GM23338 (cell line): ENCODE data around the gene A3GALT2. TPM values are rescaled to one million over a fixed set of nuclear protein-coding genes. Genes with fewer than 3 reads are reported as not detected.

Source experiments
- ATAC-seq: fragments of 200-7000 bp; cut with Tn5 transposase; 3 replicates; pipeline ENCODE4 v1.9.1; 2020
- DNase-seq: peaks from one replicate; pipeline ENCODE4 v3.0.0-alpha.2; 2015; ENCODE audit warnings: low spot score
- H2AFZ ChIP-seq: fragments of 200-600 bp; sonication (generic); 2 replicates; pipeline ENCODE4 v1.8.0; 2016; ENCODE audit warnings: antibody characterized with exemption, mild to moderate bottlenecking, moderate library complexity
- H3F3A ChIP-seq: fragments of 200-600 bp; sonication (generic); replicated peaks from 2 replicates; pipeline ENCODE4 v1.8.0; 2017; ENCODE audit warnings: antibody characterized with exemption, mixed run types, low read depth
- H3K27ac ChIP-seq: fragments of 200-600 bp; sonication (generic); 2 replicates; pipeline ENCODE4 v1.6.1; 2016; ENCODE audit warnings: low read depth
- H3K27me3 ChIP-seq: fragments of 200-600 bp; sonication (generic); 2 replicates; pipeline ENCODE4 v1.8.0; 2016; ENCODE audit warnings: mild to moderate bottlenecking, mixed run types, moderate library complexity; ENCODE audit not compliant: insufficient read depth
- H3K36me3 ChIP-seq: fragments of 200-600 bp; sonication (generic); 2 replicates; pipeline ENCODE4 v1.8.0; 2016; ENCODE audit warnings: mild to moderate bottlenecking; ENCODE audit not compliant: insufficient read depth
- H3K4me1 ChIP-seq: fragments of 200-600 bp; sonication (generic); 2 replicates; pipeline ENCODE4 v1.8.0; 2016; ENCODE audit warnings: mild to moderate bottlenecking, moderate library complexity; ENCODE audit not compliant: insufficient read depth
- H3K4me2 ChIP-seq: fragments of 200-600 bp; sonication (generic); 2 replicates; pipeline ENCODE4 v1.7.1; 2017; ENCODE audit warnings: mixed run types
- H3K4me3 ChIP-seq: fragments of 200-600 bp; sonication (generic); 2 replicates; pipeline ENCODE4 v1.6.1; 2016; ENCODE audit warnings: mixed run types
- H3K79me2 ChIP-seq: fragments of 200-600 bp; sonication (generic); replicated peaks from 2 replicates; pipeline ENCODE4 v1.8.0; 2017; ENCODE audit warnings: mild to moderate bottlenecking; ENCODE audit not compliant: insufficient read depth
- H3K9me2 ChIP-seq: fragments of 200-600 bp; sonication (generic); 2 replicates; pipeline ENCODE4 v1.8.0; 2017; ENCODE audit not compliant: insufficient read depth
- H4K20me1 ChIP-seq: fragments of 200-600 bp; sonication (generic); replicated peaks from 2 replicates; pipeline ENCODE4 v1.8.0; 2017; ENCODE audit warnings: mild to moderate bottlenecking; ENCODE audit not compliant: insufficient read depth
- H3K27ac Mint-ChIP-seq: 2 replicates; pipeline ENCODE4 v1.8.0; 2020; ENCODE audit warnings: inconsistent platforms, mild to moderate bottlenecking, moderate library complexity, mixed read lengths
- H3K27me3 Mint-ChIP-seq: 3 replicates; pipeline ENCODE4 v1.8.0; 2022; ENCODE audit warnings: low read depth, mild to moderate bottlenecking, moderate library complexity, mixed read lengths, inconsistent platforms; ENCODE audit not compliant: insufficient read depth, poor library complexity
- H3K36me3 Mint-ChIP-seq: 3 replicates; pipeline ENCODE4 v1.8.0; 2021; ENCODE audit warnings: low read depth, mild to moderate bottlenecking, inconsistent platforms, moderate library complexity, mixed read lengths
- H3K4me1 Mint-ChIP-seq: 3 replicates; pipeline ENCODE4 v1.8.0; 2020; ENCODE audit warnings: mild to moderate bottlenecking, inconsistent platforms, mixed read lengths
- H3K4me3 Mint-ChIP-seq: 3 replicates; pipeline ENCODE4 v1.8.0; 2021; ENCODE audit warnings: moderate library complexity, mild to moderate bottlenecking, inconsistent platforms, mixed read lengths
- H3K9me3 Mint-ChIP-seq: 3 replicates; pipeline ENCODE4 v1.8.0; 2020; ENCODE audit warnings: moderate library complexity, mild to moderate bottlenecking, inconsistent platforms, mixed read lengths
- CREB1 ChIP-seq: fragments of 250-450 bp; sonication (Bioruptor Pico); IDR thresholded peaks from 2 replicates; pipeline ENCODE4 v1.5.0; 2020; ENCODE audit warnings: low read depth, mild to moderate bottlenecking, moderate library complexity
- EZH2phosphoT487 ChIP-seq: fragments of 200-600 bp; sonication (generic); IDR thresholded peaks from one replicate; pipeline ENCODE4 v1.8.1; 2018; ENCODE audit warnings: antibody characterized with exemption; ENCODE audit not compliant: unreplicated experiment
- JUNB ChIP-seq: IDR thresholded peaks from one replicate; pipeline ENCODE4 v1.6.1; 2016; ENCODE audit warnings: antibody characterized with exemption; ENCODE audit not compliant: unreplicated experiment
- NANOG ChIP-seq: IDR thresholded peaks from 2 replicates; pipeline ENCODE4 v1.6.1; 2016; ENCODE audit warnings: antibody characterized with exemption, borderline replicate concordance
- REST ChIP-seq: IDR thresholded peaks from one replicate; pipeline ENCODE4 v1.6.1; 2018; ENCODE audit warnings: antibody characterized with exemption; ENCODE audit not compliant: unreplicated experiment
- STAT1 ChIP-seq: IDR thresholded peaks from one replicate; pipeline ENCODE4 v1.6.1; 2016; ENCODE audit warnings: antibody characterized with exemption; ENCODE audit not compliant: unreplicated experiment
- ZNF114 ChIP-seq: fragments of 250-450 bp; sonication (Bioruptor Pico); IDR thresholded peaks from 2 replicates; pipeline ENCODE4 v1.5.0; 2020; ENCODE audit warnings: mild to moderate bottlenecking, moderate library complexity
- polyA plus RNA-seq: library from polyadenylated mRNA; unstranded; fragments of >200 nt; fragmentation: Nextera tagmentation; extraction: Ambion mirVana; gene quantifications from 2 replicates; pipeline ENCODE4 v1.2.1, GENCODE V29; 2016
- total RNA-seq: library from RNA; depleted of rRNA; stranded (reverse); fragments of >200 nt; shearing (Covaris generic); gene quantifications from 2 replicates; pipeline ENCODE4 v1.2.3, GENCODE V29; 2014
- TF ChIP-seq, protein P1 (sequence below), 2 experiments: fragments of 200-600 bp in 1 of 2; sonication (generic) in 1 of 2; conservative IDR thresholded peaks; 2 replicates each; pipeline versions ENCODE4 v1.5.1 to v1.6.1; 2016 to 2017; ENCODE audit warnings: antibody characterized with exemption in 2 of 2, low read depth in 2 of 2, mild to moderate bottlenecking in 2 of 2, moderate library complexity in 1 of 2
- TF ChIP-seq, protein P2 (sequence below): IDR thresholded peaks from 2 replicates; pipeline ENCODE4 v1.6.1; 2016; ENCODE audit warnings: antibody characterized with exemption

Gene A3GALT2
- total and polyA plus RNA-seq, 2 experiments from 2014 or later: not detected

- peaks cover 5% of the 10 kb centered on the region for H4K20me1 ChIP-seq
- H3F3A ChIP-seq: no peaks in the 10 kb centered on the region
- H3K9me2 ChIP-seq: no peaks in the 10 kb centered on the region
- H3K4me1 ChIP-seq: peaks cover 17% of the 10 kb centered on the region
- Mint-ChIP-seq H3K27ac (no peak overlapping the region), H3K36me3 (no peaks in the 10 kb centered on the region), H3K27me3 (peaks cover 51% of the 10 kb centered on the region), H3K9me3 (peaks cover 6% of the 10 kb centered on the region; the same call in 1 of the 3 replicates), H3K4me1 (peaks cover 17% of the 10 kb centered on the region), H3K4me3 (no peak overlapping the region)
- H3K79me2 ChIP-seq: no peaks in the 10 kb centered on the region
- H3K4me3 ChIP-seq: no peak overlapping the region
- TF ChIP-seq NANOG: no peak
- no peak for TF ChIP-seq CREB1 (CRISPR knock-in tag)
- no peak for TF ChIP-seq REST
- H3K36me3 ChIP-seq: no peaks in the 10 kb centered on the region
- no peak overlapping the region for H3K4me2 ChIP-seq
- ATAC-seq (no peak), DNase-seq (no peak)
- no peak overlapping the region for H2AFZ ChIP-seq
- peaks cover 74% of the 10 kb centered on the region for H3K27me3 ChIP-seq
- H3K27ac ChIP-seq: no peak overlapping the region
These were observed 36.2 kb upstream of the A3GALT2 start for GRCh38 chr1:33357099-33357498.

GRCh38 chr1:33354707-33355316, 33.9 kb upstream of the A3GALT2 start:
- no peak; the same call in 2 of the 3 replicates for ATAC-seq
- H3K36me3 ChIP-seq: no peaks in the 10 kb centered on the region
- no peak overlapping the region for H3K4me3 ChIP-seq
- no peak overlapping the region for H3K4me3 Mint-ChIP-seq
- H3K9me3 Mint-ChIP-seq: peaks cover 6% of the 10 kb centered on the region; the same call in 1 of the 3 replicates
- H3K27me3 Mint-ChIP-seq: peaks cover 64% of the 10 kb centered on the region
- no peak overlapping the region for H3K27ac Mint-ChIP-seq
- H3K4me2 ChIP-seq: no peak overlapping the region
- no peaks in the 10 kb centered on the region for H3K79me2 ChIP-seq
- H3K4me1 Mint-ChIP-seq: peaks cover 10% of the 10 kb centered on the region
- no peaks in the 10 kb centered on the region for H3F3A ChIP-seq
- peaks cover 87% of the 10 kb centered on the region for H3K27me3 ChIP-seq
- peaks cover 15% of the 10 kb centered on the region for H4K20me1 ChIP-seq
- DNase-seq: no peak
- no peaks in the 10 kb centered on the region for H3K9me2 ChIP-seq
- no peaks in the 10 kb centered on the region; the same call in 2 of the 3 replicates for H3K36me3 Mint-ChIP-seq
- H3K4me1 ChIP-seq: peaks cover 6% of the 10 kb centered on the region
- no peak overlapping the region for H2AFZ ChIP-seq
- H3K27ac ChIP-seq: no peak overlapping the region
- TF ChIP-seq NANOG (no peak), EZH2phosphoT487 (no peak)

GRCh38 chr1:33353531-33353930, 32.6 kb upstream of the A3GALT2 start:
- DNase-seq (no peak), ATAC-seq (no peak)
- Histone ChIP-seq H3K27ac (no peak overlapping the region), H3K4me2 (no peak overlapping the region), H2AFZ (no peak overlapping the region), H3K79me2 (no peaks in the 10 kb centered on the region), H4K20me1 (peaks cover 12% of the 10 kb centered on the region), H3K9me2 (no peaks in the 10 kb centered on the region), H3F3A (peaks cover 5% of the 10 kb centered on the region), H3K4me1 (peaks cover 12% of the 10 kb centered on the region), H3K27me3 (peaks cover 83% of the 10 kb centered on the region), H3K4me3 (no peak overlapping the region), H3K36me3 (no peaks in the 10 kb centered on the region)
- Mint-ChIP-seq H3K4me3 (no peak overlapping the region), H3K27me3 (peaks cover 66% of the 10 kb centered on the region), H3K9me3 (peaks cover 6% of the 10 kb centered on the region; the same call in 1 of the 3 replicates), H3K27ac (no peak overlapping the region), H3K36me3 (no peaks in the 10 kb centered on the region; the same call in 2 of the 3 replicates), H3K4me1 (peaks cover 16% of the 10 kb centered on the region)
- no peak for TF ChIP-seq JUNB
- TF ChIP-seq, protein P1, sequence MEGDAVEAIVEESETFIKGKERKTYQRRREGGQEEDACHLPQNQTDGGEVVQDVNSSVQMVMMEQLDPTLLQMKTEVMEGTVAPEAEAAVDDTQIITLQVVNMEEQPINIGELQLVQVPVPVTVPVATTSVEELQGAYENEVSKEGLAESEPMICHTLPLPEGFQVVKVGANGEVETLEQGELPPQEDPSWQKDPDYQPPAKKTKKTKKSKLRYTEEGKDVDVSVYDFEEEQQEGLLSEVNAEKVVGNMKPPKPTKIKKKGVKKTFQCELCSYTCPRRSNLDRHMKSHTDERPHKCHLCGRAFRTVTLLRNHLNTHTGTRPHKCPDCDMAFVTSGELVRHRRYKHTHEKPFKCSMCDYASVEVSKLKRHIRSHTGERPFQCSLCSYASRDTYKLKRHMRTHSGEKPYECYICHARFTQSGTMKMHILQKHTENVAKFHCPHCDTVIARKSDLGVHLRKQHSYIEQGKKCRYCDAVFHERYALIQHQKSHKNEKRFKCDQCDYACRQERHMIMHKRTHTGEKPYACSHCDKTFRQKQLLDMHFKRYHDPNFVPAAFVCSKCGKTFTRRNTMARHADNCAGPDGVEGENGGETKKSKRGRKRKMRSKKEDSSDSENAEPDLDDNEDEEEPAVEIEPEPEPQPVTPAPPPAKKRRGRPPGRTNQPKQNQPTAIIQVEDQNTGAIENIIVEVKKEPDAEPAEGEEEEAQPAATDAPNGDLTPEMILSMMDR (conservative IDR thresholded peaks at IDR 0.05; ENCODE audit: low read depth in 2 of 2): no peak
- no peak for TF ChIP-seq REST
- TF ChIP-seq, protein P2, sequence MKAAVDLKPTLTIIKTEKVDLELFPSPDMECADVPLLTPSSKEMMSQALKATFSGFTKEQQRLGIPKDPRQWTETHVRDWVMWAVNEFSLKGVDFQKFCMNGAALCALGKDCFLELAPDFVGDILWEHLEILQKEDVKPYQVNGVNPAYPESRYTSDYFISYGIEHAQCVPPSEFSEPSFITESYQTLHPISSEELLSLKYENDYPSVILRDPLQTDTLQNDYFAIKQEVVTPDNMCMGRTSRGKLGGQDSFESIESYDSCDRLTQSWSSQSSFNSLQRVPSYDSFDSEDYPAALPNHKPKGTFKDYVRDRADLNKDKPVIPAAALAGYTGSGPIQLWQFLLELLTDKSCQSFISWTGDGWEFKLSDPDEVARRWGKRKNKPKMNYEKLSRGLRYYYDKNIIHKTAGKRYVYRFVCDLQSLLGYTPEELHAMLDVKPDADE: no peak
- TF ChIP-seq STAT1: no peak
- TF ChIP-seq ZNF114 (CRISPR knock-in tag): no peak
